GM18868 (cell line): Measurements from ENCODE around the gene ZNF423.

Experiments used
- ATAC-seq: cut with Tn5 transposase; IDR thresholded peaks from one replicate; pipeline ENCODE4 v1.9.1; 2021; ENCODE audit warnings: mild to moderate bottlenecking, moderate library complexity; ENCODE audit not compliant: unreplicated experiment

The ZNF423 gene

DNA sequence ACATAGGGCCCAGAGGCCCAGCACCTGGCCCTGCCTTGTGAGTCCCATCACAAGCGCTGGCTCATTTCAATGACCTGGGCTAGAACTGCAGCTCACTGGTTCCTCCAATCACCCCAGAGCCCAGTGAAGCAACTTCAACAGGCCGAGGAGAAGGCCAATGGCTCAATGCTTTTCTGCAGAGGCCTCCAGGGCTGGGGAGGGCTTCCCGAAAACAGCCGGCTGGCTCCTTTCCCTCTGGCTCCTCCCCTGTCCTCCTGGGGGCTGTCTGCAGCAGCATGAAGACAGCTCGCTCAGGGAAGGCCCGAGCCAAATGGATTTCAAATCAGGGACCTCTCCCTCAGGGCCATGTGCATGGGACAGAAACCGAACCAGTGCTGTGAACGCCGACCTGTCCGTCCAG, 121.6 kb downstream of the ZNF423 start:
- ATAC-seq, result no peak

GRCh38 chr16:49733313-49734009, 122.5 kb downstream of the ZNF423 start:
- ATAC-seq, result no peak

DNA sequence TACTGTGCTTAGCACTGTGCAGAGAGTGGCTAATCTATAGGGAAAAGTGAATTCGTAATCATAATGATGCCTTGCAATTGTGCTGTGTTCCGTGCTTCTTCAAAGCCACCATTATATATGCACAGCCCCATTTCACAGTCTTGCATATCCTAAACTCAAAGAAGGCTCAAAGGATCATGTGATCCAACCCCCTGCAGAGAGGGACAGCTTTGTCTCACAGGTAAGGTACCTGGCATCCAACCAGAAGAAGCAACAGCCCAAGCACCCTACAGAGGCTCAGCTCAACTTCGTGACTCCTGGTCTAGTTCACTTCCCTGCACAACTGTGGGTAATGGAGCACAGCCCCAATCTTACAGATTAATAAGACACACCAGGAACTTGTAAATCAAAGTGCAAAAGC, 124.0 kb downstream of the ZNF423 start:
- no peak for ATAC-seq

- no peak for ATAC-seq
Measured at GRCh38 chr16:49730772-49731171, 125.1 kb downstream of the ZNF423 start.

- no peak for ATAC-seq
Measured at GRCh38 chr16:49727611-49728010, 128.3 kb downstream of the ZNF423 start.

GRCh38 chr16:49726155-49726554, 129.8 kb downstream of the ZNF423 start:
- no peak for ATAC-seq

GRCh38 chr16:49725651-49726050, 130.3 kb downstream of the ZNF423 start:
- no peak for ATAC-seq

GRCh38 chr16:49724774-49725173, 131.1 kb downstream of the ZNF423 start:
- ATAC-seq, result no peak

DNA sequence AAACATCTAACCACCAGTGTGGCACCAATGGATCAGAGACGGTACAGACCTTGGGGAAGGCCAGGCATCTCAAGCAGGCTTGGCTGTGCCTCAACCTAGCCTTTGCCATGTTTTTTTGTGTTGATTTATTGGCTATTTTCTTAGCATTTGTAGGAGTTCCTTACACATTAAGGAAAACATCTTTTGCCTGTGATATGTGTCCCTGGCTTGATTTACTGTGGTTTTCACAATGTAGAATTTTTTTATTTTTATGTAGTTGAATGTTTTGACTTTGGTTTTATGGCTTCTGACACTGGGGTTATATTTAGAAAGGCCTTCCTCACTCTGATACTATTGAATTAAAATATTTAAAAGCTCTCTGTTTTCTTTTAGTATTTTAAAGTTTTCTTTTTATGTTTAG, 132.6 kb downstream of the ZNF423 start:
- ATAC-seq, result no peak

DNA sequence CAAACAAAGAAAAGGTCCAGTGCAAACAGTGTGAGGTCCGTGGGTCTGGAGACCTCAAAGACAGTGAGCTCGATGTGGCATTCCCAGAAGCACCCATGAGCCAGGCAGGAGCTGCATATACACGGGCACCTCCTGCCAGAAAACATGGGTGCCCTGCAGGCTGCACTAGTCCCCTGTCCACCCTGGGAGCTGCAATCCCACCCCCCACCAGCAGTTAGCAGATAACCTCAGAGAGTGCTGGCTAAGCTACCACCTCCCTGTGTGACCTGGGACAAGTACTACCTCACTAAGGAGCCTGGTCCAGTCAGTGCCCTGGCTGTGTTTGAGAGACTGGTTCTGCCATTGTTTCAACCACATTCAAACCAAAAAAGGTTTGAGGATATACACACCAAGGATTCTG, 135.7 kb downstream of the ZNF423 start:
- no peak for ATAC-seq

GRCh38 chr16:49717689-49718088, 138.2 kb downstream of the ZNF423 start:
- ATAC-seq, result no peak

GRCh38 chr16:49716339-49716934, 139.5 kb downstream of the ZNF423 start:
- no peak for ATAC-seq

GRCh38 chr16:49713770-49714169, 142.1 kb downstream of the ZNF423 start:
- no peak for ATAC-seq

- no peak for ATAC-seq
Measured at GRCh38 chr16:49712542-49712941, 143.4 kb downstream of the ZNF423 start.

GRCh38 chr16:49712106-49712505, 143.8 kb downstream of the ZNF423 start:
- ATAC-seq, result no peak

- ATAC-seq, result no peak
Measured at GRCh38 chr16:49709057-49709456, 146.9 kb downstream of the ZNF423 start.

DNA sequence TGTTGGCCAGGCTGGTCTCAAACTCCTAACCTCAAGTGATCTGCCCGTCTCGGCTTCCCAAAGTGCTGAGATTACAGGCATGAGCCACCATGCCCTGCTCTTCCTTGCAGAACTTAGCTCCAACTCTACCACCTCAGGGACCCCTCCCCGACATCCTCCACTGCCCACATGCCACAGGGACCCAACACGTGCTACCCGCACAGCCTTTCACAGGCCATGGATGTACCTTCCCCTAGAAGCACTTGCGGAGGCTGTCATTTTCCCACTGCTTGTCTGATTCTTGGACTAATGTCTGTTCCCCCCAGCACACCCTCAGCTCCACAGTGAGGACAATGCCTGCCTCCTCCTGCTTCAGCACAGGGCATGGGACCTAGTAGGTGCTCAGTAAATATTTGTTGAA, 147.4 kb downstream of the ZNF423 start:
- ATAC-seq, result no peak

DNA sequence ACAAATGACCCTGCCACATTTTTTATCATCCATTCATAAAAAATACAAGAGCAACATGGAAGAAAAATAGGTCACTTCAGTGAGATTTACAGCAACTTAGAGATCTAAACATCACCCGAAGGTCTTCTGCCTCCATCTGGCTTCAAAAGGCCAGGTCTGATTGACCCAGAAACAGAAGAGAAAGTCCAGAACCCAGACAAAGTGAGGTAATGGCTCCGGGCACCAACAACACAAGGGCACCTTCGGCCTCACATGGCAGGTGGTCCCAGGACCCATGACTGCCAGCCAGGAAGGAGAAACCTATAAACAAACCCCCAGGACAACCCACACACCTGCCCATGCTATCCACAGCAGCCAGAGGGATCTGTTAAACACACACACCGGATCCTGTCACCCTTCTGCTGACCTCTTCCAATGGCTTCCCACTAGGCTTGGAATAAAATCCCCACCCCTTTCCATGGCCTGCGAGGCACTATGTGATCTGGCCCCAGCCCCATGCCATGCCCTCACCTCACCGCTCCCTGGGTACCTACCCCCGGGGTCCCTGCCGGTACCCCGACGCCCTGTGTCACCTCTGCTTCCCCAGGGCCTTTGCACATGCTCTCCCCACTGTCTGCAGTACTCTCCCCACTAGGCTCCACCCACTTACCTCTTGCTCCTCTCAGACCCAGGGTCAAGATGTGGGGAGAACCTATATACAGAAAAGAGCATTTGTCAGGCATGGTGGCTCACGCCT, 149.1 kb downstream of the ZNF423 start:
- ATAC-seq, result no peak

GRCh38 chr16:49704586-49705155, 151.2 kb downstream of the ZNF423 start:
- ATAC-seq, result no peak

GRCh38 chr16:49703483-49703882, 152.4 kb downstream of the ZNF423 start:
- ATAC-seq, result no peak

GRCh38 chr16:49701789-49702494, 154.0 kb downstream of the ZNF423 start:
- no peak for ATAC-seq
